AG09309 (cell line): Measurements from ENCODE around the gene RCAN1.

Experiments
- DNase-seq: peaks from one replicate; pipeline ENCODE4 v3.0.0-alpha.2; 2010; ENCODE audit warnings: low read depth
- H3K4me3 ChIP-seq: 2 replicates; pipeline ENCODE4 v1.5.1; 2011; ENCODE audit warnings: mild to moderate bottlenecking, low read depth, low read length, moderate library complexity; ENCODE audit not compliant: control insufficient read depth
- TF ChIP-seq, protein P1 (sequence below): IDR thresholded peaks from 2 replicates; pipeline ENCODE4 v1.5.1; 2011; ENCODE audit warnings: mild to moderate bottlenecking, low read depth, low read length, inconsistent platforms; ENCODE audit not compliant: insufficient read depth, control insufficient read depth; ENCODE audit errors: missing control alignments

RCAN1 gene

DNA sequence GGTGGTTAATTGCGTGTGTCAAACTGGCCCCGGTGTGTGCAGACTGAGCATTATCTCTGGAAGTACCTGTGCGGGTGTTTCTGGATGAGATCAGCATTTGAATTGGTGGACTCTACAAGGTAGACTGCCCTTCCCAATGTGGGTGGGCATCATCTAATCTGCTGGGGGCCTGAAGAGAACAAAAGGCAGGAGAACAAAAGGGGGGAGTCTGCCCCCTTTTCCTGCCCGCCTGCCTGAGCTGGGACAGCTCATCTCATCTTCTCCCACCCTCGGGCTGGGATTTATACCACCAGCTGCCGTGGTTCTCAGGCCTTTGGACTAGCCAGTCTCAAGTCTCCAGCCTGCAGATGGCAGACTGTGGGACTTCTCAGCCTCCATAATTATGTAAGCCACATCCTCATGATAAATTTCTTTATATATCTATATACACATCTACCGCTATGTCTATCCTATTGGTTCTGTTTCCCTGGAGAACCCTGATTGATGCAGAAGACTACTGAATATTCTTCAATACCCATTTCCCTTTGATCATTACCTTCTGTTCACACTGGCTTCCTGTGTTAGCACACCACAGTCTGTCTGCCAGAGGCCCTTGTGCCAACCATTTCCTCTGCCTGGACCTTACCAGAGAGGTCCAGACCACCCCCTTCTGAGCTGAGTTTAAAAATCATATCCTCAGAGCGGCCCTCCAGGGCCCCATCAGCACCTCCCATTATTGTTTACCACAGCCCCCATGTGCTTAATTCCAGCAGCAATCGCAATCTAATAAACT lies 25.2 kb downstream of the RCAN1 start:
- TF ChIP-seq, protein P1, sequence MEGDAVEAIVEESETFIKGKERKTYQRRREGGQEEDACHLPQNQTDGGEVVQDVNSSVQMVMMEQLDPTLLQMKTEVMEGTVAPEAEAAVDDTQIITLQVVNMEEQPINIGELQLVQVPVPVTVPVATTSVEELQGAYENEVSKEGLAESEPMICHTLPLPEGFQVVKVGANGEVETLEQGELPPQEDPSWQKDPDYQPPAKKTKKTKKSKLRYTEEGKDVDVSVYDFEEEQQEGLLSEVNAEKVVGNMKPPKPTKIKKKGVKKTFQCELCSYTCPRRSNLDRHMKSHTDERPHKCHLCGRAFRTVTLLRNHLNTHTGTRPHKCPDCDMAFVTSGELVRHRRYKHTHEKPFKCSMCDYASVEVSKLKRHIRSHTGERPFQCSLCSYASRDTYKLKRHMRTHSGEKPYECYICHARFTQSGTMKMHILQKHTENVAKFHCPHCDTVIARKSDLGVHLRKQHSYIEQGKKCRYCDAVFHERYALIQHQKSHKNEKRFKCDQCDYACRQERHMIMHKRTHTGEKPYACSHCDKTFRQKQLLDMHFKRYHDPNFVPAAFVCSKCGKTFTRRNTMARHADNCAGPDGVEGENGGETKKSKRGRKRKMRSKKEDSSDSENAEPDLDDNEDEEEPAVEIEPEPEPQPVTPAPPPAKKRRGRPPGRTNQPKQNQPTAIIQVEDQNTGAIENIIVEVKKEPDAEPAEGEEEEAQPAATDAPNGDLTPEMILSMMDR, result no peak
- H3K4me3 ChIP-seq, result no peak overlapping the region
- no peak for DNase-seq

DNA sequence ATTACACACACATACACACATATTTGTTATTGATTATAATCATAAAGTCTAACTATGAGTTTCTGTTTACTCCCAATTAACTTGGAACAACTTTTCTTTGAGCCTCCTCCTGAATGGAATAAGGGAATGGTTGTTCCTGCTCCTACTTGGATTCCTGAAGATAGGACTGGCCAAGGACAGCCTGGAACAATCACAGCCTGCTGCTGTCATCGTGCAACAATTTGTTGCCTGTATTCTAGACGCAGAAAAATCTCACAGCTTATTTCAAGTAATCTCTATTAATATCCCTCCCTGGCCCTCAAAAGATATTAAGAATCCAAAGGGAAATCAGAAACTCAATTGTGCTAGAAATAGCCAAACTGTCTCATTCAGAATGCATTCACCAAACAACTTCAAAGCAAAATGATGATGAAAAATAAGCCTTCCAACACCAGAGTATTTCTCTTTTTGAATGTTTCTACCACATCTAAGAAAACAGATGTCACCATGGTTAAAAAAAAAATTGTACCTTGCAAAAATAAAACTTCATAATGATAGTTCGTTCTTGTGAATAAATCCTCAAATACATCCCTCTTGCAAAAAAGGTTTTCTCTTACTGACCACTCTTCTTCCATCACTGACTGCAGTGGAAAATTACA lies 30.9 kb downstream of the RCAN1 start:
- no peak overlapping the region for H3K4me3 ChIP-seq
- no peak for DNase-seq
- TF ChIP-seq, protein P1, result no peak

DNA sequence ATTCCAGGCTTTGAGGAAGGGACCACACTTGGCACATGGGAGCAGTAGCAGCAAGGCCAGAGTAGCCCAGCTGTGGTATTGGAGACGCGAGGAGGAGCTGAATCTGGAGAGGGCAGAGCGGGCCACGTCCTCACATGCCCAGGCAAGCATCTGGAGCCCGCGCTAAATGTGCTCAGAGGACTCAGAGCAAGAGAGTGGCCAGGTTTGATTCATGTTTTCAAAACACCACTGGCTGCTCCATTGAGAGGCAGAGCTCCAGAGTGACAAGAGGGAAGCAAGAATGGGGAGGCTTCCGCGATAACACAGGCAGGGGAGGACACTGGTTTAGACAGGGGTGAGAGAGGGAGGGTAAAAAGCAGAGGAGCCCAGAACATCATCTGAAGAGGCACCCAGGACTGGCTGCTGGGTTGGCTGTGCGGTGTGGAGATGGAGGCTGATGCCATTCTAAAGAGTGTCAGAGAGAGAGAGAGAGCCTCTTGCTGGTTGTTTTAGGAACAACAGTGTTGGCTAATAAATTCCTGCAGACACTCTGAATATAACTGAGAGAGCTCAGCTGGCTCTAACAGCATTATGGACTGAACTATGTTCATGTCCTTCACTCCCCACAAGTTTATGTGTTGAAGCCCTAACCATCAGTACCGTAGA lies 32.3 kb downstream of the RCAN1 start:
- no peak overlapping the region for H3K4me3 ChIP-seq
- TF ChIP-seq, protein P1, result peak; percentile 71
- no peak for DNase-seq

DNA sequence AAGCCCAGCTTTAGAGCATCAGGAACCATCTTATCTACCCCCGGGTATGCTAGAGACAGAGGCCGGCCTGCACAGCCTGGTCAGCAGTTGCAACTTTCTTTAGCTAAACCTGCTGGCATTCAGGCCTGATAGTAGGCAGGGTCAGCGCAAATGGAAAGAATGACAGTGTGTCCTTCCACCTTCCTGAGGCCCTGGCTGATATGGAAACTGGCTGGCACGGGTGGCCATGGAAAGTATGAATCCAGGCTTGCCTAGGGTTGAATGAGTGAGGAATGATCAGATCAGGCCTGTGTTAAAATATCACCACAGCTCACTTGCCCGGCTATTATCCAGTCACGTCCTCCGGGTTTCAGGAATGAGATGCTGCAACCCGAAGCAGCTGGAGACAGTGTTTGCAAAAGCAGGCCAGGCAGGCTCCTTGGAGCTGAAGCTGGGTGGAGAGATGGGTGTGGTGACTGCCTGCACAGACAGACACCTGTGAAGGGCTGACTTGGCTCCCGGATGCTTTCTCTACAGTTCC lies 34.7 kb downstream of the RCAN1 start:
- DNase-seq, result no peak
- no peak overlapping the region for H3K4me3 ChIP-seq

DNA sequence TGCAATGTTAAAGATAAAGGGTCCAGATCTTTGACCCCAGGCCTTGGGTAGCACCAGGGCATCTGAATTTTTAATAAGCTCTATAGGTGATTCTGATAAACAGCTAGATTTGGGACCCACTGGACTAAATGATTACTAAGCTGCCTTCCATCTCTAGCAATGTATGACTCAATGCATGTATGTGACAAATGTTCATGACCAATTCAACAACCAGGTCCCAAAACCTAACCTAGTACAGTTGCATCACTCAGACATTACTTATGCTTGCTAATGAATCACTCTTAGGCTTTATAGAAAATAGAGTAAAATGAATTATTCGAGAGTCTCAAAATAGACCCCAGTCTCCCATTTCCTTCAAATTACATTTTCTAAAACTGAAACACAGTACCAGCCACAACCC lies 35.5 kb downstream of the RCAN1 start:
- TF ChIP-seq, protein P1, result no peak
- H3K4me3 ChIP-seq, result no peak overlapping the region
- no peak for DNase-seq

More for the DNA sequence above, 34.7 kb downstream of the RCAN1 start:
- TF ChIP-seq, protein P1, result no peak

DNA sequence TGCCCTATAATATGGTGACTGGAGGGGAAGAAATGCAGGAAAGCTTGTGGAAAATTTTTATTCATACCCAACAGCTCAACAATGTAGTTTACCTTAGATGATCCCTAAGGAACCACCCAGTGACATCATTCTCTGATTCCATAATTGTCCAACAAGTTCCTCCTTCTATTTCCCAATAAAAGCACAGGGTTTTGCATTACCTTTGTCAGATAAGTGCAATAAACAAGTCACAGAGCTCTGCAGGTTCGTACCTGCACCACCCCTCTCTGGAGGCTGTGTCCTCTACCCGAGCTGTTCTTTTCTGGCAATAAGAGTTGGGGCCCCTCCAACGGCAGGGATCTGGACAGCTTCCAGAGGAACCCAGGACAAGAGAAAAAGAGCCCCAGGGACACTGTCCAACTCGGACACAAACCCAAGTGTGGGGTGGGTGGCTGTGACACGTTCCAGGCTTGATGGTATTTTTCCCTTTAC lies 38.8 kb downstream of the RCAN1 start:
- TF ChIP-seq, protein P1, result no peak
- no peak for DNase-seq
- H3K4me3 ChIP-seq, result no peak overlapping the region
